Activated naive CD8-positive, alpha-beta T cell treated with anti-CD3 and anti-CD28 coated beads for 36 hours (primary cell): Measurements from ENCODE around the gene IFIT1. TPM values are rescaled to one million over a fixed set of nuclear protein-coding genes. Genes with fewer than 3 reads are reported as not detected.
"Not testable (repeated sequence)": the region's sequence is repeated elsewhere in the genome, so short reads cannot be mapped to it uniquely, and the experiment has no call there.

Experiments
- DNase-seq: peaks from one replicate; pipeline ENCODE4 v3.0.0; 2021
- H3K27ac Mint-ChIP-seq: one replicate; pipeline ENCODE4 v1.8.0; 2022; ENCODE audit warnings: mild to moderate bottlenecking, moderate library complexity, mixed read lengths
- H3K27me3 Mint-ChIP-seq: one replicate; pipeline ENCODE4 v1.8.0; 2022; ENCODE audit warnings: mild to moderate bottlenecking, mixed read lengths
- H3K36me3 Mint-ChIP-seq: one replicate; pipeline ENCODE4 v1.8.0; 2021; ENCODE audit warnings: mild to moderate bottlenecking, mixed read lengths
- H3K4me1 Mint-ChIP-seq: one replicate; pipeline ENCODE4 v1.8.0; 2021; ENCODE audit warnings: mixed read lengths
- H3K4me3 Mint-ChIP-seq: one replicate; pipeline ENCODE4 v1.8.0; 2022; ENCODE audit warnings: mild to moderate bottlenecking, moderate library complexity, mixed read lengths
- H3K9me3 Mint-ChIP-seq: one replicate; pipeline ENCODE4 v1.8.0; 2022; ENCODE audit warnings: mixed read lengths
- total RNA-seq, 2 experiments: library from RNA; stranded (reverse); gene quantifications; one replicate each; pipeline ENCODE4 v1.2.3, GENCODE V29; 2021

IFIT1 gene
- total RNA-seq, 2 experiments from 2014 or later: 7.2 to 9.1 TPM

GRCh38 chr10:89379103-89379502 is 13.3 kb upstream of the IFIT1 start:
- H3K36me3 Mint-ChIP-seq: no peaks in the 10 kb centered on the region
- no peaks in the 10 kb centered on the region for H3K27me3 Mint-ChIP-seq

GRCh38 chr10:89382757-89383156 is 9.7 kb upstream of the IFIT1 start:
- Mint-ChIP-seq H3K4me3 (no peak overlapping the region), H3K27ac (no peak overlapping the region), H3K36me3 (no peaks in the 10 kb centered on the region), H3K4me1 (peaks cover 5% of the 10 kb centered on the region), H3K9me3 (no peaks in the 10 kb centered on the region), H3K27me3 (no peaks in the 10 kb centered on the region)
- DNase-seq: no peak

More at GRCh38 chr10:89379103-89379502, 13.3 kb upstream of the IFIT1 start:
- no peak for DNase-seq
- H3K4me3 Mint-ChIP-seq: no peak overlapping the region
- no peak overlapping the region for H3K27ac Mint-ChIP-seq
- peaks cover 7% of the 10 kb centered on the region for H3K4me1 Mint-ChIP-seq
- H3K9me3 Mint-ChIP-seq: no peaks in the 10 kb centered on the region

- H3K27me3 Mint-ChIP-seq: no peaks in the 10 kb centered on the region
- no peak overlapping the region for H3K27ac Mint-ChIP-seq
- H3K9me3 Mint-ChIP-seq: no peaks in the 10 kb centered on the region
- H3K4me1 Mint-ChIP-seq: peaks cover 5% of the 10 kb centered on the region
- no peak overlapping the region for H3K4me3 Mint-ChIP-seq
- no peaks in the 10 kb centered on the region for H3K36me3 Mint-ChIP-seq
- DNase-seq: no peak
These were observed 7.7 kb upstream of the IFIT1 start for GRCh38 chr10:89384474-89385340.

GRCh38 chr10:89388806-89389205 is 3.6 kb upstream of the IFIT1 start:
- Mint-ChIP-seq H3K27ac (no peak overlapping the region), H3K4me1 (peaks cover 20% of the 10 kb centered on the region), H3K36me3 (no peaks in the 10 kb centered on the region), H3K9me3 (no peaks in the 10 kb centered on the region), H3K27me3 (no peaks in the 10 kb centered on the region), H3K4me3 (no peak overlapping the region)
- DNase-seq: no peak

- no peak for DNase-seq
- H3K4me3 Mint-ChIP-seq: no peak overlapping the region
- H3K4me1 Mint-ChIP-seq: peaks cover 21% of the 10 kb centered on the region
- no peaks in the 10 kb centered on the region for H3K36me3 Mint-ChIP-seq
- H3K27me3 Mint-ChIP-seq: no peaks in the 10 kb centered on the region
- no peak overlapping the region for H3K27ac Mint-ChIP-seq
- H3K9me3 Mint-ChIP-seq: no peaks in the 10 kb centered on the region
These were observed 3.2 kb upstream of the IFIT1 start for GRCh38 chr10:89389254-89389653.

GRCh38 chr10:89390476-89391225 is 1.8 kb upstream of the IFIT1 start:
- Mint-ChIP-seq H3K27me3 (no peaks in the 10 kb centered on the region), H3K9me3 (no peaks in the 10 kb centered on the region), H3K36me3 (no peaks in the 10 kb centered on the region), H3K4me3 (no peak overlapping the region), H3K27ac (no peak overlapping the region), H3K4me1 (peaks cover 24% of the 10 kb centered on the region)
- DNase-seq: no peak

GRCh38 chr10:89391226-89391576 is 1.2 kb upstream of the IFIT1 start:
- H3K9me3 Mint-ChIP-seq: not testable (repeated sequence)

GRCh38 chr10:89392974-89393373 is 551 bp downstream of the IFIT1 start:
- H3K36me3 Mint-ChIP-seq: peaks cover 2% of the 10 kb centered on the region
- no peaks in the 10 kb centered on the region for H3K27me3 Mint-ChIP-seq
- no peaks in the 10 kb centered on the region for H3K9me3 Mint-ChIP-seq
- H3K4me3 Mint-ChIP-seq: peak overlapping the region; percentile 82
- H3K27ac Mint-ChIP-seq: no peak overlapping the region
- H3K4me1 Mint-ChIP-seq: peaks cover 24% of the 10 kb centered on the region
- no peak for DNase-seq

More at GRCh38 chr10:89391226-89391576, 1.2 kb upstream of the IFIT1 start:
- peaks cover 24% of the 10 kb centered on the region for H3K4me1 Mint-ChIP-seq
- not testable (repeated sequence) for H3K36me3 Mint-ChIP-seq, H3K27me3 Mint-ChIP-seq, DNase-seq, H3K4me3 Mint-ChIP-seq, H3K27ac Mint-ChIP-seq

- H3K27ac Mint-ChIP-seq: no peak overlapping the region
- DNase-seq: no peak
- H3K4me1 Mint-ChIP-seq: peaks cover 27% of the 10 kb centered on the region
- no peak overlapping the region for H3K4me3 Mint-ChIP-seq
- peaks cover 2% of the 10 kb centered on the region for H3K36me3 Mint-ChIP-seq
- no peaks in the 10 kb centered on the region for H3K27me3 Mint-ChIP-seq
- H3K9me3 Mint-ChIP-seq: no peaks in the 10 kb centered on the region
These were observed 1.5 kb downstream of the IFIT1 start for GRCh38 chr10:89393898-89394297.

- H3K27ac Mint-ChIP-seq: no peak overlapping the region
- H3K4me1 Mint-ChIP-seq: peaks cover 29% of the 10 kb centered on the region
- no peak overlapping the region for H3K4me3 Mint-ChIP-seq
- H3K27me3 Mint-ChIP-seq: no peaks in the 10 kb centered on the region
- no peak for DNase-seq
- H3K9me3 Mint-ChIP-seq: no peaks in the 10 kb centered on the region
- peaks cover 2% of the 10 kb centered on the region for H3K36me3 Mint-ChIP-seq
These were observed 2.7 kb downstream of the IFIT1 start for GRCh38 chr10:89395141-89395540.

GRCh38 chr10:89398003-89398749 is 5.8 kb downstream of the IFIT1 start:
- no peak overlapping the region for H3K27ac Mint-ChIP-seq
- peaks cover 11% of the 10 kb centered on the region for H3K36me3 Mint-ChIP-seq
- H3K4me3 Mint-ChIP-seq: no peak overlapping the region
- DNase-seq: no peak
- H3K27me3 Mint-ChIP-seq: no peaks in the 10 kb centered on the region
- peaks cover 12% of the 10 kb centered on the region for H3K4me1 Mint-ChIP-seq
- no peaks in the 10 kb centered on the region for H3K9me3 Mint-ChIP-seq

- peaks cover 11% of the 10 kb centered on the region for H3K36me3 Mint-ChIP-seq
- H3K4me3 Mint-ChIP-seq: no peak overlapping the region
- H3K4me1 Mint-ChIP-seq: peaks cover 8% of the 10 kb centered on the region
- H3K27me3 Mint-ChIP-seq: no peaks in the 10 kb centered on the region
- no peaks in the 10 kb centered on the region for H3K9me3 Mint-ChIP-seq
- no peak overlapping the region for H3K27ac Mint-ChIP-seq
- DNase-seq: no peak
These were observed 7.5 kb downstream of the IFIT1 start for GRCh38 chr10:89399956-89400355.

- no peaks in the 10 kb centered on the region for H3K27me3 Mint-ChIP-seq
- H3K9me3 Mint-ChIP-seq: no peaks in the 10 kb centered on the region
- peaks cover 5% of the 10 kb centered on the region for H3K4me1 Mint-ChIP-seq
- H3K4me3 Mint-ChIP-seq: no peak overlapping the region
- H3K36me3 Mint-ChIP-seq: peaks cover 13% of the 10 kb centered on the region
- H3K27ac Mint-ChIP-seq: no peak overlapping the region
- DNase-seq: no peak
These were observed 10.6 kb downstream of the IFIT1 start for GRCh38 chr10:89403043-89403442.

- DNase-seq: no peak
- Mint-ChIP-seq H3K27me3 (no peaks in the 10 kb centered on the region), H3K4me1 (no peaks in the 10 kb centered on the region), H3K4me3 (no peak overlapping the region), H3K36me3 (peaks cover 13% of the 10 kb centered on the region), H3K27ac (no peak overlapping the region), H3K9me3 (no peaks in the 10 kb centered on the region)
These were observed 12.0 kb downstream of the IFIT1 start for GRCh38 chr10:89404104-89405047.
